Activated T-cell treated with anti-CD3 and anti-CD28 coated beads, Interleukin-2, amount 50 U/mL, for 72 hours (primary cell): ENCODE measurements around the gene SAMD4A. TPM values are rescaled to one million over a fixed set of nuclear protein-coding genes. Genes with fewer than 3 reads are reported as not detected.
A peak's percentile ranks its signal among the peaks of the same experiment; 100 is the strongest.

ENCODE experiments used
- ATAC-seq, 2 donors: fragments of 150-1000 bp; cut with Tn5 transposase; replicated peaks in 1 of 2; 2 replicates each; pipeline ENCODE4 v1.10.0; 2021; ENCODE audit warnings: moderate library complexity in 2 of 2, mild to moderate bottlenecking in 1 of 2
- DNase-seq, 2 donors: peaks; one replicate each; pipeline ENCODE4 v3.0.0; 2021 to 2022; ENCODE audit warnings: mixed read lengths in 1 of 2
- H3K27ac Mint-ChIP-seq: one replicate; pipeline ENCODE4 v1.8.0; 2022; ENCODE audit warnings: mild to moderate bottlenecking, moderate library complexity, mixed read lengths
- H3K27me3 Mint-ChIP-seq: one replicate; pipeline ENCODE4 v1.8.0; 2022; ENCODE audit warnings: low read depth, mixed read lengths
- H3K36me3 Mint-ChIP-seq, 2 donors: one replicate each; pipeline ENCODE4 v1.8.0; 2022; ENCODE audit warnings: mixed read lengths in 2 of 2, mild to moderate bottlenecking in 1 of 2; ENCODE audit not compliant: insufficient read depth in 2 of 2
- H3K4me1 Mint-ChIP-seq: one replicate; pipeline ENCODE4 v1.8.0; 2022; ENCODE audit warnings: low read depth, mixed read lengths
- H3K4me3 Mint-ChIP-seq, 2 donors: one replicate each; pipeline ENCODE4 v1.8.0; 2022; ENCODE audit warnings: mild to moderate bottlenecking in 2 of 2, mixed read lengths in 2 of 2, moderate library complexity in 2 of 2
- H3K9me3 Mint-ChIP-seq, 2 donors: one replicate each; pipeline ENCODE4 v1.8.0; 2022; ENCODE audit warnings: mixed read lengths in 2 of 2
- total RNA-seq, 2 donors: library from RNA; stranded (reverse); gene quantifications; one replicate each; pipeline ENCODE4 v1.2.3, GENCODE V29; 2022

Gene SAMD4A
- total RNA-seq, 2 donors from 2014 or later = 8.2 to 10.1 TPM

DNA sequence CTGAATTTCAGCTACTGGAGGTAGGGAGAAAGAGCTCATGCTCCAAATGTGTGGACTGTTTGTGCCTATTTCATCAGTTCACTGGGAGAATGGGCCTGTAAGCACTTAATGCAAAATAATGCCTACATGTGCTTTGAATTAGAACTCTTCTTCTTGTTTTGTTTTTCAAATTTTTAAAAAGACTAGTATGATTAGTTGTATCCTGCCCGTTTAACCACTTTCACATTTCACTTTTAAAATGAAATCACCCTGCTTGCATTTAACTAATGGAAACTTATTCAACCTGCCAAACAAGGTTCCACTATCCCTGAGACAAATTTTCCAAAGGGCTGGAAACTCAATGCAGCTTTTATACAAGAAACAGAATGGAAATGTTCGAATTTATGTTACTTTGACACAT is 79.7 kb downstream of the SAMD4A start:
- peak in 1 of 2 donors; percentile 35 for ATAC-seq
- H3K36me3 Mint-ChIP-seq = no peaks in the 10 kb centered on the region

DNA sequence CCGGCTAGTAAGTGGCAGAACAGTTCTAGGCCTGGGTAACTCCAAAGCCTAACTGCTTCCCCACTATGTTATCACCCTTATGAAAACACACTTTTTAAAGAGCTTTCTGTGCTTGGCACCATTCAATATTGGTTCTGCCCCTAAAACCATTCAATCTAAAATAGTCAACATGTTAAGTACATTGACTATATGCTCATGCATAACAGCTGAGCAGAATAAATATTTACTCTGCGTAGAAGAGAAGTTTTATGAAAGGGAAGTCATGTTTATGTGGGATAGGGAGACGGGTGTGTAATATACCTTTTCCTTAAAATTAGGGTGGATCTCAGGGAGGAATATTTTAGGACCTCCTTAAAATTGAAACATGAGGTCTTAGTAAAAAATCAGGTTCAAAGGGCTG is 80.5 kb downstream of the SAMD4A start:
- Mint-ChIP-seq H3K27ac (no peak overlapping the region), H3K36me3 (no peaks in the 10 kb centered on the region), H3K9me3 (no peaks in the 10 kb centered on the region), H3K4me1 (peaks cover 16% of the 10 kb centered on the region), H3K4me3 (no peak overlapping the region), H3K27me3 (peaks cover 19% of the 10 kb centered on the region)
- ATAC-seq (no peak), DNase-seq (no peak)

More for the DNA sequence above, 79.7 kb downstream of the SAMD4A start:
- DNase-seq = no peak
- Mint-ChIP-seq H3K4me1 (peaks cover 16% of the 10 kb centered on the region), H3K9me3 (no peaks in the 10 kb centered on the region), H3K27ac (no peak overlapping the region), H3K4me3 (peak overlapping the region in 1 of 2 donors; percentile 21), H3K27me3 (peaks cover 14% of the 10 kb centered on the region)

DNA sequence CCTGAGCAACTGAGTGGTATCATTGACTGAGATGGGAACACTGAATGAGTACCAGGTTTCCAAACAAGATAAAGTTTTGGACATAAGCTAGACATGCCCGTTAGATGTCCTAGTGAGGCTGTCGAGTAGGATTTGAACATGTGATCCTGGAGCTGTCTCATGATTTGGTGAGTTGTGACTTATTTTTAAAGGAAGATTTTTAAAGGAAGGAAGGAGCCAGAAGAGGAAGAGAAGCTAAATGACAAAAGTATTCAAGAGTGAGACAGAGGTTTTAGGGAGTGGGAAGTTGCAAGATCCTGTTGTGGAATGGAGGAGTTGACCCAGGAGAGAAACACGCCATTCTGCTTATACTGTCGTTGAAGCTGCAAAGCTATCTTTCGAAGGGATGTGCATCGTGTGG is 82.1 kb downstream of the SAMD4A start:
- Mint-ChIP-seq H3K9me3 (no peaks in the 10 kb centered on the region), H3K27me3 (peaks cover 24% of the 10 kb centered on the region), H3K4me3 (no peak overlapping the region), H3K36me3 (no peaks in the 10 kb centered on the region), H3K4me1 (peaks cover 16% of the 10 kb centered on the region), H3K27ac (no peak overlapping the region)
- no peak for ATAC-seq
- no peak for DNase-seq

- no peak for DNase-seq
- Mint-ChIP-seq H3K4me3 (no peak overlapping the region), H3K9me3 (no peaks in the 10 kb centered on the region)
These were observed 83.5 kb downstream of the SAMD4A start for GRCh38 chr14:54650331-54650958.

GRCh38 chr14:54650959-54651351 is 84.0 kb downstream of the SAMD4A start:
- Mint-ChIP-seq H3K36me3 (no peaks in the 10 kb centered on the region), H3K27me3 (peaks cover 38% of the 10 kb centered on the region), H3K4me1 (peaks cover 16% of the 10 kb centered on the region), H3K27ac (no peak overlapping the region), H3K9me3 (no peaks in the 10 kb centered on the region), H3K4me3 (no peak overlapping the region)
- ATAC-seq (no peak), DNase-seq (no peak)

More at GRCh38 chr14:54650331-54650958, 83.5 kb downstream of the SAMD4A start:
- no peak for ATAC-seq
- peaks cover 16% of the 10 kb centered on the region for H3K4me1 Mint-ChIP-seq
- H3K36me3 Mint-ChIP-seq = no peaks in the 10 kb centered on the region
- peaks cover 38% of the 10 kb centered on the region for H3K27me3 Mint-ChIP-seq
- H3K27ac Mint-ChIP-seq = no peak overlapping the region

- Mint-ChIP-seq H3K9me3 (no peaks in the 10 kb centered on the region), H3K36me3 (no peaks in the 10 kb centered on the region), H3K27ac (no peak overlapping the region), H3K27me3 (peaks cover 38% of the 10 kb centered on the region), H3K4me1 (peaks cover 10% of the 10 kb centered on the region), H3K4me3 (no peak overlapping the region)
- DNase-seq (no peak), ATAC-seq (no peak)
These were observed 84.7 kb downstream of the SAMD4A start for GRCh38 chr14:54651649-54652048.

DNA sequence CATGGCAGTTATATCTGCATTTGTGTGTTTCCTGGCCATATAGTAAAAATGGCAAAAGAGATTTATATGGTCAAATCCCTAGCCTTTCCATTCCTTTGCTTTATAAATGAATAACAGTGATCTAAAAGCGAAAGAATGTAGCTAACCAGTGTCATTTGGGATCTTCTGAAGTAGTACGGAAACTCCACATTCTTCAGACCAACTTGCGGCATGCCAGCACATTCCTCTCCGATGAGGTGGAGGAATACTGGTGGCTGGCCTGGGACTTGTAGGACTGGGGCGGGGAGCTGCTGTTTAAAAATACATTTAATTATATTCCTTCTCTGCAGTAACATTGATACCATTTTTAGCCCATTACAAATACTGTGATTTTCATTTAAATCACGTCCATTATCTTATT is 85.3 kb downstream of the SAMD4A start:
- Mint-ChIP-seq H3K4me1 (peaks cover 7% of the 10 kb centered on the region), H3K27ac (no peak overlapping the region), H3K36me3 (no peaks in the 10 kb centered on the region), H3K27me3 (peaks cover 38% of the 10 kb centered on the region), H3K4me3 (no peak overlapping the region), H3K9me3 (no peaks in the 10 kb centered on the region)
- no peak for DNase-seq
- no peak for ATAC-seq

GRCh38 chr14:54652605-54653052 is 85.7 kb downstream of the SAMD4A start:
- H3K27me3 Mint-ChIP-seq = peaks cover 38% of the 10 kb centered on the region
- H3K27ac Mint-ChIP-seq = no peak overlapping the region
- no peak overlapping the region for H3K4me3 Mint-ChIP-seq
- no peaks in the 10 kb centered on the region for H3K36me3 Mint-ChIP-seq
- H3K4me1 Mint-ChIP-seq = peaks cover 7% of the 10 kb centered on the region
- no peak for DNase-seq
- no peaks in the 10 kb centered on the region for H3K9me3 Mint-ChIP-seq
- no peak for ATAC-seq

- H3K27me3 Mint-ChIP-seq = peaks cover 38% of the 10 kb centered on the region
- no peak overlapping the region for H3K4me3 Mint-ChIP-seq
- no peak overlapping the region for H3K27ac Mint-ChIP-seq
- no peaks in the 10 kb centered on the region for H3K9me3 Mint-ChIP-seq
- peaks cover 7% of the 10 kb centered on the region for H3K4me1 Mint-ChIP-seq
- H3K36me3 Mint-ChIP-seq = no peaks in the 10 kb centered on the region
- ATAC-seq = no peak
- DNase-seq = no peak
These were observed 87.0 kb downstream of the SAMD4A start for GRCh38 chr14:54653712-54654469.

- Mint-ChIP-seq H3K27ac (no peak overlapping the region), H3K4me3 (no peak overlapping the region), H3K9me3 (no peaks in the 10 kb centered on the region), H3K4me1 (peaks cover 7% of the 10 kb centered on the region), H3K36me3 (no peaks in the 10 kb centered on the region), H3K27me3 (peaks cover 45% of the 10 kb centered on the region)
- DNase-seq = no peak
- ATAC-seq = no peak
These were observed 87.7 kb downstream of the SAMD4A start for GRCh38 chr14:54654605-54655004.

GRCh38 chr14:54658836-54659235 is 91.9 kb downstream of the SAMD4A start:
- peaks cover 28% of the 10 kb centered on the region for H3K27me3 Mint-ChIP-seq
- no peaks in the 10 kb centered on the region for H3K9me3 Mint-ChIP-seq
- no peak overlapping the region for H3K27ac Mint-ChIP-seq
- H3K4me1 Mint-ChIP-seq = no peaks in the 10 kb centered on the region
- ATAC-seq (no peak), DNase-seq (no peak)
- H3K36me3 Mint-ChIP-seq = no peaks in the 10 kb centered on the region
- no peak overlapping the region for H3K4me3 Mint-ChIP-seq

GRCh38 chr14:54659365-54659764 is 92.4 kb downstream of the SAMD4A start:
- Mint-ChIP-seq H3K4me3 (no peak overlapping the region), H3K9me3 (no peaks in the 10 kb centered on the region), H3K36me3 (no peaks in the 10 kb centered on the region), H3K27me3 (peaks cover 26% of the 10 kb centered on the region), H3K27ac (no peak overlapping the region), H3K4me1 (no peaks in the 10 kb centered on the region)
- ATAC-seq (no peak), DNase-seq (no peak)

DNA sequence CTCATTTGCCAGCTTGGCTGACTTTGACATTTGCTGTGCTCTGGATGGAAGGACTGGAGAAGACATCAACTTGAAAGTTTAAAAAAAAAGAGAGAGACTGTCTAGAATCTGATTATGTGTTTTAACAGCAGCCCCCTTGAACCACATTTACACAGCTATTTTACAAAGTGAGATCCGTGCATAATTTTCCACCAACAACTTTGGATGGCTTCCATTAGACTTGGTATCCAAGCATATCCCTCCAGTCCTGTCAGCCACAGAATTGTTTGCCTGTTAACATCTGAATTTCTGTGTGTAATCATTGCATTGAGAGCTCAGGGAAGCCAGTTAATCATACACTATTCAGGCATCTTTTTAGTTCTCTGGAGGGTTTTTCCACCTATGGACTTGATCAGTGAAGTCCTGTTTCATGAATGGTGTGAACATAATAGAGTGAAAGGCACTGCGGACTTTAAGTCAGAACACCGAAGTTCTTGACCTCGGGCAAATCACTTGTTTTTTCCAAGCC is 93.7 kb downstream of the SAMD4A start:
- no peak for DNase-seq
- no peak for ATAC-seq
- Mint-ChIP-seq H3K9me3 (no peaks in the 10 kb centered on the region), H3K36me3 (no peaks in the 10 kb centered on the region), H3K27me3 (peaks cover 28% of the 10 kb centered on the region), H3K4me3 (no peak overlapping the region), H3K27ac (no peak overlapping the region), H3K4me1 (peaks cover 2% of the 10 kb centered on the region)
